SK-MEL-5 (cell line): ENCODE data around the gene PIGR. TPM values are rescaled to one million over a fixed set of nuclear protein-coding genes. Genes with fewer than 3 reads are reported as not detected.

Experiments
- DNase-seq: peaks from one replicate; pipeline ENCODE4 v3.0.0-alpha.2; 2016; ENCODE audit warnings: low read depth, low spot score
- in situ Hi-C: cut with HindIII; loops from 2 replicates; pipeline ENCODE4 v1.10.0; 2016; ENCODE audit warnings: low sequenced_read_pairs, high pct_unique_total_duplicates, low pct_unique_long_range_greater_than_20kb
- total RNA-seq: library from RNA; depleted of rRNA; stranded (reverse); fragments of >200 nt; shearing (Covaris generic); gene quantifications from 2 replicates; pipeline ENCODE4 v1.2.3, GENCODE V29; 2014

Gene PIGR
- total RNA-seq, 1 experiment from 2014 or later, result not detected

DNA sequence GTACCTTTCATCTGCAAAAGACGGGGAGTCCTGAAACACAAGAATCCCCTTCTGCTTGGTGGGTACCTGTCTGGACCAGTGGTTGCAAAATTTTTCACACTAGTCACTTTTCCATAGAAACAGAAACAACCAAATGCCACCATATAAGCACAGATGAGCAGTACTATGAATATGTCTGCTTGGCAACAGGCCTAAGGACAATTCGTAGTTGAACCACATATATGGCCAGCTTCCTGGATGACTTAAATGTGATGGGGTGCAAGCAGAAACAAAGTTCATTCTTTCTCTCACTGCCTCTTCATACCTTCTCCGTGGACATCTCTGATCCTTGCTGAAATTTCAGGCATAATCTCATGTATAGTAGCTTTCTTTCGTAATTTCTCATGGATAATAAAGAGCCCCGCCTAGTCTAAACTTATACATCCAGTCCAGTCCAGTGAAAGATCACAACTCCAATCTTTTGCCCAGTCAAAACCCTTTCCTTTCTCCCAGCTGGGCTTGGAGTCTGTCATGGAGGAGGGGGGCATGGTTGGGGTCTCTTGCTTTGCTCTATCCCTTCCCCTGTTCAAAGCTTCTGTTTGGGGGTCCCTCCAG, 16.9 kb upstream of the PIGR start:
- in situ Hi-C loops, result no loop called here
- DNase-seq, result no peak

DNA sequence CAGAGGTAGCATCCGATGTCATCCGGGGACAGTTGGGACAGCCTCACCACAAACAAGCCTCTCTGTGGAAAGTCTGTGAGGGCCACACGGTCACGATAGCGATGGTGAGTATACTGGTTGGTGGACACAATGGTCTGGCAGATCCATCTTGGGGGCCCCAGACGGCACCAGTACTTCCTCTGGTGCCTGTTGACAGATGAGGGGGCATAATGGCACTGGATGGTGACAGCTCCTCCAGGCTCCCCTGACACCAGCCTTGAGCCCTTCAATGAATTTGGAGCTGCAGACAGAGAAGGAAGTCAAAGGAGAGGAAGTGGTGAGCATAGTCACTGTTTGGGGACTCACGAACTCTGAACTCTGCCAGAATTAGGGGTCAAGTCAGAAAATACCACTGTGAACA, 16.0 kb upstream of the PIGR start:
- DNase-seq, result no peak
- in situ Hi-C loops, result no loop called here

DNA sequence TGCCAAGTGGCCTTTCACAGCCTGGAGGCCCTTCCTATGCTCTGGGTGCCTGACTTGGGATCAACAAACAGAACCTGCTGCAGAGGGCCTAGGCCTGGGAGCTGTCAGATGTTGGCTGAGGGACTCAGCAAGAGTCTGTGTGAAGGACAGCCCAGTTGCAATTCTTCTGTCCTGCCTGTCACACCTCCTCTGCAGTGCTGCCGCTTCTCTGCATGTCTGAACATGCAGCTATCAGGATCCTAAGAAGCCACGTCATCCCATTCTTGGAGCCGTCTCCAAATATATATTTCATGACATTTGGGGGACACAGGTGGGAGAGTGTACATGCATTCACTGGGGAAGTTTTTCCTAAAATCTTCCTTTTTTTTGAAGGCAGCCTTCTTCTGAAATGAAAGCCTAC, 15.4 kb upstream of the PIGR start:
- in situ Hi-C loops, result no loop called here

DNA sequence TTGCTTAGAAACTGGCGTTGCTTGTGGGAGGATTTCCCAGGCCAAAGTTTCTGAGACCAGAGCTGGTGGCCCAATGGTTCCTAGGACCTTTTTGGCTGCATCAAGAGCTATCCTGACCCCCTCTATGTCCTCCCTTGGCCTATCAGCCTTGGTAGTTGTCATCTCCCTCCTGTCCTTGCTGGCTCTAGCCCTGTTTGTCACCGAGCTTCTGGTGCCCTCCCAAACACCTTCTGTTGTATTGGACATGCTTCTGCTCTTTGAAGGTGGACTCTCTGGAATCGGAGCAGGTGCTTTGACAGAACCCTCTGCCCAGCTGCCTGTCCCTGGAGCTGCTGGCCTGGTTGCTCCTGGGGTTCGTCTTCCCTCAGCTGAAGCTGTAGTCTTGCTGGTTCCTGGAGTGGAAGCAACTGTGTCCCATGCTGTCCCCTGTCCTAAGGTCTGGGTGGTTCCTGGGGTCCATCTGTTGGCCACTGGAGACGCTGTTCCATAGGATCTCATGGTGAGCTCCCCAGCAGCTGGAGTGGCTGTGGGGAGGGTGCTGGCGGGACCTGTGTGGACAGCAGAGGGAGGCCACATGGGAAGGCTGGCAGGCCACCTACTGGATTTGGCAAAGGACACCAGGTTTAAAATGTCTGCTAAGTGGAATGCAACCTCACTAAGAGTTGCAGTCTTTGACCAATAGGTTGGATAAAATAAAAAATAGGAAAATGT, 14.6 kb upstream of the PIGR start:
- in situ Hi-C loops, result no loop called here
- no peak for DNase-seq

More for the DNA sequence above, 15.4 kb upstream of the PIGR start:
- no peak for DNase-seq

DNA sequence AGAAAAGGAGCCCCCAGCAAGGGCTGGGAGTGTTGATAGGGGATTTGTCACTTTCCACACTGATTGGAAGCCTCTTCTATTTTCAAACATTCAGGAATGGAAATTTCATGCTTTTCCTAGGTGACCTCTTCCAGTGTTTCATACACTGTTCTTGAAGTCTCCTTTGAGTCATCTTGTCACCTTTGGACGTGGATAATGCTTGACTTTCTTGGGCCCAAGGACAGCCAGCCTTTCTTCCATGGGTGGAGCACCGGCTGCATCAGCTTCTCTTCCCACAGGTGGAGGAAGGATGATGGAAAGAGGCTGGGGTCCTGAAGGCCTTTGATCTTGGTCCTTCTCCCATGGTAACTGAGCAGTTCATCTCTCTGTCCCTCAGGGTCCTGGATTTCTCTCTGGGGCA, 11.9 kb upstream of the PIGR start:
- in situ Hi-C loops, result no loop called here
- DNase-seq, result no peak

DNA sequence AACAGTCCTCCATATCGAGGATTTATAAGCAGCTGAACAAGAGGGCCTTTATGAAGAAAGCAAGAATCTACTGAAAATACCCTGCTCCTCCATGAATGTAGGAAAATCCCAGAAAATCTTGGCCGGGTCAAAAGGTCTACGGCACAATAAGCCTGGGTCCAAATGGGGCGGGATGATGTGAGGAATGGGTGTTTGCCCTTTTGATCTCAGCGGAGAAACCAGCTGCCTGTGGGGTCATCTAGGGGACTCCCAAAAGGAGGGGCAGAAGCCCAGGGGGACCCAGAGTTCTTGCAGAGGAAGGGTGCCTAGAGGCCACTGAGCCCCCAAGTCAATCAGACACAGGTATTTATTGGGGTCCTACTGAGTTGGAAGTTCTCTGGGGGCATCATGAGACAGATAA, 11.4 kb upstream of the PIGR start:
- in situ Hi-C loops, result no loop called here
- DNase-seq, result no peak

DNA sequence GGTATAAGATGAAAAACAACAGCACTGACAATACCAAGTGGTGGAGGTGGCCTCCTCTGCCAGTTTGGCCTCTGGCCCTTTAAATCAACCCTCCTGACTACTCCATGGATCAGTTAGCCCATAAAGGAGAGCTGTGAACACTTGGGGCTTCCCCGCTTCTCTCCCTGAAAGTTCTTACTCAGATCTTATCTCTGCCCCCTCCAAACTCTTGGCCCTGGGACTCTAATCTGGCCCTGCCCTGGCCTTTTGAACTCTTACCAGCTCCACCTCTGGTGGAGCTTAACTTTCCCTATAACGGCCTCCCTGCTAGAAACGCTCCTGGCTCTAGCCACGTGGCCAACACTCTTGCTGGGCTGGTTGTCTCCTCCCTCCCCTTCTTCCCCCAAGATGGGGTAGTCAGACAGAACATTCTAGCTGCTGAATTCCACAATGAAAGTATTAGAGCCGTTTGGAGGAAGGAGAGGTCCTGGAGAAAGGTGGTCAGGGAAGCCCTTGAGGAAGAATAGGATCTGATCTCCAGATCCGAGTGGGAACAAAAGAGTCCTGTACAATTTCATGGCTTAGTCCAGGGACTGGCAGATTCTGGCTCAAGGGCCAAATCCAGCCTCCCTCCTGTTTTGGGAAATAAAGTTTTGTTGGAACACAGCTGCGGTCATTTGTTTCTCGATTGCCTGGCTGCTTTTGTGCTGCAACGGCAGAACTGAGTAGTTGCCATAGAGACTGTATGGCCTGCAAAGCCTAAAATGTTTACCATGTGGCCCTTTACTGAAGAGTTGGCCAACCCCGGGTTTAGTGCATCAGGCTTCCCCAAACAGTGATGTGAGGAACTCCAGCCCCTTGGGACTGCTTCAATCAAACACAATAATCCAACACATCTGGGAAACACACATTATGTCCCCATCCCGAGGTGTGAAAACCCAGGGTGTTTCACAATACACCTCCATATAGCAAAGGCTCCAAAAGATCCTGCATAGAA, 9.5 kb upstream of the PIGR start:
- in situ Hi-C loops, result no loop called here
- DNase-seq, result no peak

DNA sequence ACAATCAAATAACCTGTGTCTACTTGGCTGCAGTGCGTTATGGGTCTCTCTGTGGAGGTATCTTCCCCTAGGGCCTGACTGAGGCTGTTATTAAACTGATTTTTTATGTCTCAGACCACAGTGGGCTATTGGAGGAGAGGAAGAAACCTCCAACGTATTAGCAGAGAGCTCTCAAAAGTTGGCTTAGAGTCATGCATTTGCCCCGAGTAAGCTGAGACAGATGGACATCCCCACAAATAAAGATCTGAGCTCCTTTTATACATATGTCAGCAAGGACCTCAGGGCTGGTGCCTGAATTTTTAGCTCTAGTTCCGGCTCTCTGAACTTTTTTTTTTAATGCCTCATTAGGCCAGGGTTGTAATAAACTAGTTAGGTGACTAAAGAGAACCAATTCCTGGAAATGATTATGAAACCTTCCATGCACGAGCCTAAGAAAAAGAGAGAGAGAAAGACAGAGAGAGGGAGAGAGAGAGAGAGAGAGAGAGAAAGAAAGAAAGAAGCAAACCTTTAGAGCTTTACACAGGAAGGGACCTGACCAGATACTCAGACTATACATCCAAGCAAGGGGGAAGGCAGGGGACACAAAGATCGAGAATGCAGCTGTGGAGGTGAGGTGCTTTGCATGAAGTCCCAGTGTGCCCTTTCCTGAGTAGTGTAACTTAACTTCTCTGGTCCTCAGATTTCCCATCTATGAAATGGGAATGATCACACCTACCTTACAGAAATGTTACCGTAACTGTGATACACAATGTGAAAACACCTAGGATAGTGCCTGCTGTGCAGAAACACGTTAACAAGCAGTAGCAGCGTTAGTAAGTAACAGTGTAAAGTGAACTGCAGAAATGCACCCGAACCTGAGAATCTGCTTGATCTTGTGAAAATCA, 8.4 kb upstream of the PIGR start:
- no peak for DNase-seq
- in situ Hi-C loops, result no loop called here

DNA sequence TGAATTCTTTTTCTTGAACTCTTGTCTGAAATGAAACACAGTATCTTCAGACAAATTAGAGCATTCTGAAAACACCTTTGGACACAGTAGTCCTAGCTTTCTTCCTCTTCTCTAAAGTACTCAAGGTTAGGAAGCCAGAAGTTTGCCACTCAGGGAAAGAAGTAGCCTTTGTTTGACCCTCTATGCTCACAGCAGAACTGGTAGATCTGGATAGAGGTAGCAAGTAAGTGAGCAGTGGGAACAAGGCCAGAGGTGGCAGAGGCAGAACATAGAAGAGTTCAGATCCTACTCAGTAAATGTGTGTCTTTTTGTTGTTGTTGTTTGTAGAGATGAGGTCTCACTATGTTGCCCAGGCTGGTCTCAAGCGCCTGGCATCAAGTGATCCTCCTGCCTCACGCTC, 7.4 kb upstream of the PIGR start:
- no peak for DNase-seq
- in situ Hi-C loops, result no loop called here

DNA sequence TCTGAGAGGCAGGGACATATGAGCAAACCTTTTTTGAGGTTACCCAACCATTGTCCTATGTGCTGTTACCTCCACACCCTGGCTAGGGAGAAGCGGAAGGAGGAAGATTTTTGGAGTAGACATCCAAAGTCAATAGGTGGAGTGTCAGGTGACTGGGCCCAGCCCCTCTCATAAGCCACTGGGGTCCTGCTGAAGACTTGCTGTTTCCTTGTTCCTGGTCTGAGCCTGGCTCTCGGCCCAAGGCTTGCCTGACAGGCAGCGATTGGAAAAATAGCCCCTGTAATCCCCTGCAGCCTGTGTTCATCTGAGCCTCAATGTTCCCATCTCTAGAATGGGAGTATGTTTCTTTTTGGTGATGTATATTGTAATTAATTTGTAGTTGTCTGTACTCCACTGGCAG, 6.9 kb upstream of the PIGR start:
- in situ Hi-C loops, result no loop called here
- no peak for DNase-seq

DNA sequence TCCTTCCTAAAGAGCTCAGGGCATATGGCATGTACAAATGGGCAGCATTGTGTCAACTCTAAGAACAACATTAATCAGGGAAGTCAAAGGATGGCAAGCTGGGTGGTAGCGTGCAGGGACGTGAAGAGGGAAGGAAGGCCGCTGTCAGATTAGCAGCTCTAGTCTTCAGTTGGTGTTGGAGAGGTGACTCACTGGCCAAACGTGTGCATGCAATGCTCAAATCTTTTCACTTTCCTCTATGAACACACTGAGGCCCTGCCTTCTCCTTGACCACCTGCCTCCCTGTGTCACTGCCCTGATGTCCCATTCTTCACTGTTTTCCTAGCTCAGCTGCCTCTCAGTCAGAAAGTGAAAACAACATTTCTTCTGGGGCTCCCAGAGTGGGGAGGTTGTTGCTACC, 5.9 kb upstream of the PIGR start:
- in situ Hi-C loops, result no loop called here
- no peak for DNase-seq

DNA sequence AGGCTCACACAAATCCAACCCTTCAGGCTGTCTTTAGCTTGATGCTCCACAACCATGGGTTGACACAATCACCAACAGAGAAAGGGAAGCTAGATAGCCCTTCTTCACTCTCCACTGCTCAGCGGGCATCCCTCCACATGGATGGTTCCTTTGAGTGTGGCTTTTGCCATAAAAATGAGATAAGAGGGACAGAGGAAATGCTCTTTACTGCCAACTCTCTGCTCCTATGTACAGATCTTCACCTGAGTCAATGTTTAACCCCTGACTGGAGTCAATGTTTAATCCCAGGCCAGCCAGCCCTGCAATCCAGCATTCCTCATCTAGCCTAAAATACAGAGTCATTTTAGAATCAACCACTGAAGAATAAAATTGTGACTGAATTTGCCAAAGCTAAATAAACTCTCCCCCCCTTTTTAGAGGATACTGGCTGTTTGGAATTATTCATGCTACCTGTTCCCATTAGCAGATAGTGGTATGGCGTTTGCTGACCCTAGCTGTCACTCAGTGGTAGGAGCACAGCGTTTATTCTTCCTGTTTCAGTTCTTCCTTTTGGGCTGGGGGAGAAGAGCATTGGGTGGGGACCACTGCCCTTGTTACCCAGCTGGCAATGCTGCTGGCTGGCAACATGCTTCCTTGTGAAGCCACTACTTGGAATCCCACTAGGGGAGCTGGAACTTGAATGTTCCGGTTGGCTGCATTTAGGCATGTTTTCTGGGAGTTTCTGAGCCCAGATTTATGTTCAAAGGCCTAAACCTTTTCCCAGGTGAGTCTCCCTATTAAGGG, 5.2 kb upstream of the PIGR start:
- in situ Hi-C loops, result no loop called here
- no peak for DNase-seq

DNA sequence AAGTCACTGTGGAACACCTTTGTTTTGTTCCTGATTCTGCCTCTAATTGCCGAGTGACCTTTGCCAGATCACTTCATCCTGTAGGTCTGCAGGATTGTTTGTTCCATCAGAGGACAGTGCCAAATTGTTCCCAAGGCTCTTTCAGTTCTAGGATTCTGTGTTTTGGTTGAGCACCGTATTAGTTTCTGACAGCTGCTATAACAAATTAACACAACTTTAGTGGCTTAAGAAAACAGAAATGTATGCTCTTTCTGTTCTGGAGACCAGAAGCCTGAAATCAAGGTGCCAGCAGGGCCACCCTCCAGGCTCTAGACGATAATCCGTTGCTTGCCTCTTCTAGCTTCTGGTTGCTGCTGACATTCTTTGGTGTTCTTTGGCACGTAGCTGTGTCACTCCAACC, 3.4 kb upstream of the PIGR start:
- DNase-seq, result no peak
- in situ Hi-C loops, result no loop called here

DNA sequence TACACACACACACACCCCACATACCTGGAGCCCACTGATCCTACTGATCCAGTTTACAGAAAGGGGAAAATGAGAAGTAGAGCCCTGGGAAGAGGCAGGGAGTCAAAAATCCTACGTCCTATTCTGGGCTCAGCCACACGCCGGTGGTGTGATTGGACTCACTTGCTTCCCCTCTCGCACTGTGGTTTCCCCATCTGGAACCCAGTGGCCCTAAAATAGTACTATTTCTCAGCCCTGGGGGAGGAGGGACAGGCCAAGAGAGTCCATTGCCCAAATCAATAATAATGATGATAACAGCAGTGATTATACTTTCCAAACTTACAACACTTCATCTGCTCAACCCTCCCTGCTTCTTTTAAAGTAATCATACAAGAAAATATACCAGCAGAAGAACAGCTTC, 2.9 kb upstream of the PIGR start:
- in situ Hi-C loops, result no loop called here
- DNase-seq, result no peak

DNA sequence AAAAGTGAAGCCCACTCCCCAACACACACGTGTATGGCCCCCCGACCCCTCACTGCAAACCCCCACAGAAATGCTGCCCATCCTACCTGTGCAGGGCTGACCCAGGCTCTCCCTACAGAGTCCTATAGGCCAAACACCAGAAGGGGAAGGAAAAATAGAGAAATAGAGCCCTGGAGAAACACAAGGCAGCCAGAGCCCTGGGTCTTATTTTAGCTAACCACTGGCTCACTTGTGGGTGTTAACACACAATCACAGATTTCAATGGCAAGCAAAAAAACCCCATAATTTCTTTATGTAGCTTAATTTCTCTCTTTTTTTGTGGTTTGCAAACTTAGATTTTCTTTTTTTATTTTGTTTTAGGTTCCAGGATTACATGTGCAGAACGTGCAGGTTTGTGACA, 989 bp upstream of the PIGR start:
- in situ Hi-C loops, result no loop called here

DNA sequence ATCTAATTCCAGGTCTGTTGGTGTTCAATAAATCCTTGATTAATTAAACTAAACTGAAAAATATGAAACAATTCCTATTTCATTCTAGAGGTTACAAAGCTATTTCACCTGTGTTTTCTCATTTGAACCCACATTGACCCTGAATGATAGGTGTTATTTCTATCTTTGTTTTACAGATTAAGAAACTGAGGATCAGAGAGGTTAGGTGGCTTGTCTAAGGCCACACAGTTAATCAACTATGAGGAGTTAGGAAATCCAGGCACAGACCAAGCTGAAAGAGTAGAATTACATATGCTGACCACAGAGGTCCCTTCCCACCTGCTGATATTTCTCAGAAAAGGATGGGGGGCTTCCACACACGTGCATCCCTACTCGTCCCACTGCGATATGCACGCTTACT, 487 bp downstream of the PIGR start:
- in situ Hi-C loops, result no loop called here
- no peak for DNase-seq

More for the DNA sequence above, 989 bp upstream of the PIGR start:
- DNase-seq, result no peak

DNA sequence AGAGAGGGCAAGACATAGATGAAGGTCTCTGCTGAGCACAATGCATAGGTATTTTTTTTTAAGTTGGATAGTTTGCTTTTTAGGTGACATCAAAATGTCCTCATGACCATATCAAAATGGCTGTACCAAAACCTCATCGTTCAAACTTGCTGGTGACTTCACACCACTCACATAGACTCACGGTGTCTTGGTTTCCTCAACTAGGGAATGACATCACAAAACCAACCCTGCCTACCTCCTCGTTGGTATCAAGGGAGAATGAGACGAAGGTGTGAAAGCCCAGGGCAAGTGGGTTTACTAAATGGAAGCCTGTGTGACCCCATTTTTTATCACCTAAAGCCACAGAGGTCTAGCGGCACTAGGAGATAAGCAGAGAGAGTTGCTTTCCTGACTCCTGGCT, 1.6 kb downstream of the PIGR start:
- no peak for DNase-seq
- in situ Hi-C loops, result no loop called here
